Coronary artery (tissue), 2 donors: Measurements from ENCODE around the gene SLC35D3.
A peak's percentile ranks its signal among the peaks of the same experiment; 100 is the strongest.
"Not testable (repeated sequence)": the region's sequence is repeated elsewhere in the genome, so short reads cannot be mapped to it uniquely, and the experiment has no call there.

Source experiments
- DNase-seq: peaks from one replicate; pipeline ENCODE4 v3.0.0-alpha.2; 2017; ENCODE audit warnings: low spot score
- H3K27ac ChIP-seq, 2 donors: fragments of 200-600 bp; sonication (generic); one replicate each; pipeline ENCODE4 v1.5.1; 2016 to 2019
- H3K4me3 ChIP-seq: fragments of 200-600 bp; sonication (generic); 2 replicates; pipeline ENCODE4 v1.5.1; 2016; ENCODE audit warnings: mild to moderate bottlenecking, moderate library complexity
- TF ChIP-seq, protein P1 (sequence below): fragments of 200-600 bp; sonication (generic); IDR thresholded peaks from one replicate; pipeline ENCODE4 v1.5.1; 2019; ENCODE audit warnings: antibody characterized with exemption

Gene SLC35D3, protein sequence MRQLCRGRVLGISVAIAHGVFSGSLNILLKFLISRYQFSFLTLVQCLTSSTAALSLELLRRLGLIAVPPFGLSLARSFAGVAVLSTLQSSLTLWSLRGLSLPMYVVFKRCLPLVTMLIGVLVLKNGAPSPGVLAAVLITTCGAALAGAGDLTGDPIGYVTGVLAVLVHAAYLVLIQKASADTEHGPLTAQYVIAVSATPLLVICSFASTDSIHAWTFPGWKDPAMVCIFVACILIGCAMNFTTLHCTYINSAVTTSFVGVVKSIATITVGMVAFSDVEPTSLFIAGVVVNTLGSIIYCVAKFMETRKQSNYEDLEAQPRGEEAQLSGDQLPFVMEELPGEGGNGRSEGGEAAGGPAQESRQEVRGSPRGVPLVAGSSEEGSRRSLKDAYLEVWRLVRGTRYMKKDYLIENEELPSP

DNA sequence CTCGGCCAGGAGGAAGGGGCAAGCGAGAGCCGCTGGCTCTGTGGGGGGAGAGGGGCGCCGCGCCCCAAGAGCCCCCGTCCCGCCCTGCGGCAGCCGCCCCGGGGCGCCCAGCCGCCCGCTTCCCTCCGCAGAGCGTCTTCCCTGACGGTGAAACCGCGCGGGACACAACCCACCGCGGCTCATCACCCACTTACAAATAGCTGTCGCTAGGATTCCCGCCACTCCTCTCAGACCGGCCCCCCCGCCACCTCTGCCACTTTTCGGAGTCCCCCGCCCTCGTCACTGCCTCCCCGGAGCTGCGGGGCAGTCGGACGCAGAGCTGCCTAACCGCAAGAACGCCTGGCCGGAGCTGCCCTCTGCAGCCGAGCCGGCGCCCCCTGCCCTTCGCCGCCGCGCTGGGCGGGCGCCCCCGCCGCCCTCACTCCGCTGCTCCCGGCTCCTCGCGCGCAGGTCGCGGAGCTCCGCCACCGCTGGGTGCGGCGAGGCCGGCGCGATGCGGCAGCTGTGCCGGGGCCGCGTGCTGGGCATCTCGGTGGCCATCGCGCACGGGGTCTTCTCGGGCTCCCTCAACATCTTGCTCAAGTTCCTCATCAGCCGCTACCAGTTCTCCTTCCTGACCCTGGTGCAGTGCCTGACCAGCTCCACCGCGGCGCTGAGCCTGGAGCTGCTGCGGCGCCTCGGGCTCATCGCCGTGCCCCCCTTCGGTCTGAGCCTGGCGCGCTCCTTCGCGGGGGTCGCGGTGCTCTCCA is at the start of gene SLC35D3:
TSS of gene SLC35D3 (plus strand) at position 366 of the 749 bp plus-strand sequence. CDS start at position 494, 128 bp downstream.
- DNase-seq: no peak
- TF ChIP-seq, protein P1, sequence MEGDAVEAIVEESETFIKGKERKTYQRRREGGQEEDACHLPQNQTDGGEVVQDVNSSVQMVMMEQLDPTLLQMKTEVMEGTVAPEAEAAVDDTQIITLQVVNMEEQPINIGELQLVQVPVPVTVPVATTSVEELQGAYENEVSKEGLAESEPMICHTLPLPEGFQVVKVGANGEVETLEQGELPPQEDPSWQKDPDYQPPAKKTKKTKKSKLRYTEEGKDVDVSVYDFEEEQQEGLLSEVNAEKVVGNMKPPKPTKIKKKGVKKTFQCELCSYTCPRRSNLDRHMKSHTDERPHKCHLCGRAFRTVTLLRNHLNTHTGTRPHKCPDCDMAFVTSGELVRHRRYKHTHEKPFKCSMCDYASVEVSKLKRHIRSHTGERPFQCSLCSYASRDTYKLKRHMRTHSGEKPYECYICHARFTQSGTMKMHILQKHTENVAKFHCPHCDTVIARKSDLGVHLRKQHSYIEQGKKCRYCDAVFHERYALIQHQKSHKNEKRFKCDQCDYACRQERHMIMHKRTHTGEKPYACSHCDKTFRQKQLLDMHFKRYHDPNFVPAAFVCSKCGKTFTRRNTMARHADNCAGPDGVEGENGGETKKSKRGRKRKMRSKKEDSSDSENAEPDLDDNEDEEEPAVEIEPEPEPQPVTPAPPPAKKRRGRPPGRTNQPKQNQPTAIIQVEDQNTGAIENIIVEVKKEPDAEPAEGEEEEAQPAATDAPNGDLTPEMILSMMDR: no peak

GRCh38 chr6:136873748-136874147 is 48.4 kb upstream of the SLC35D3 start:
- no peak overlapping the region for H3K4me3 ChIP-seq
- TF ChIP-seq, protein P1: no peak
- DNase-seq: no peak
- no peak overlapping the region for H3K27ac ChIP-seq

More for the DNA sequence above, at the start of gene SLC35D3:
- H3K4me3 ChIP-seq: peak within 1 kb of the TSS; percentile 74
- no peak within 1 kb of the TSS for H3K27ac ChIP-seq

DNA sequence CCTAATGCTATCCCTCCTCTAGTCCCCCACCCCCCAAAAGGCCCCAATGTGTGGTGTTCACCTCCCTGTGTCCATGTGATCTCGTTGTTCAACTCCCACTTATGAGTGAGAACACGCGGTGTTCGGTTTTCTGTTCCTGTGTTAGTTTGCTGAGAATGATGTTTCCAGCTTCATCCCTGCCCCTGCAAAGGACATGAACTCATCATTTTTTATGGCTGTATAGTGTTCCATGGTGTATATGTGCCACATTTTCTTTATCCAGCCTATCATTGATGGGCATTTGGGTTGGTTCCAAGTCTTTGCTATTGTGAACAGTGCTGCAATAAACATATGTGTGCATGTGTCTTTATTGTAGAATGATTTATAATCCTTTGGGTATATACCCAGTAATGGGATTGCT is 45.6 kb upstream of the SLC35D3 start:
- H3K27ac ChIP-seq, H3K4me3 ChIP-seq, DNase-seq: not testable (repeated sequence)

GRCh38 chr6:136880748-136881460 is 41.2 kb upstream of the SLC35D3 start:
- Histone ChIP-seq H3K27ac (no peak overlapping the region), H3K4me3 (no peak overlapping the region)
- no peak for DNase-seq
- TF ChIP-seq, protein P1: no peak

DNA sequence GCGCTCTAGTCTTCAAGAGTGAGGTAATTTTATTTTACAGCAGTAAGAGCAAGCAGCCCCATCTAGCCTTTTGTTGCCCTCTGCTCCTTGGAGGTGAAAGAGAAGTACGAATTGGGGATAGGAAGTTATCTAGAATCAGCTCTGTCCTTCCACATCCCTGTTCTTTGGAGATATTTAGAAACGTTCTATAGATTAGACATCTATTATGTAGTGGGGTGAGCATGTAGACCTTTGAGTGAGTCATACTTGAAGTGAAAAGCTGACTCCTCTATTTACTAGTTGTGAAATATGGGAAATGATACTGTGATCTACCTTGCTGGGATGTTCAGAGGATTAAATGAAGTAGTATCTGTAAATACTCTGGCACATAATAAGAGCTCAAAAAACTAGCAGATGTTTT is 36.0 kb upstream of the SLC35D3 start:
- TF ChIP-seq, protein P1: no peak
- H3K4me3 ChIP-seq: no peak overlapping the region
- no peak overlapping the region for H3K27ac ChIP-seq
- no peak for DNase-seq

- H3K27ac ChIP-seq: no peak overlapping the region
- no peak for DNase-seq
- H3K4me3 ChIP-seq: no peak overlapping the region
- TF ChIP-seq, protein P1: no peak
Measured at GRCh38 chr6:136887953-136888352, 34.1 kb upstream of the SLC35D3 start.
